GM18868 (cell line): ENCODE results near the gene SRGAP1.
"Not testable (repeated sequence)": the region's sequence is repeated elsewhere in the genome, so short reads cannot be mapped to it uniquely, and the experiment has no call there.

Experiments
- ATAC-seq: cut with Tn5 transposase; IDR thresholded peaks from one replicate; pipeline ENCODE4 v1.9.1; 2021; ENCODE audit warnings: mild to moderate bottlenecking, moderate library complexity; ENCODE audit not compliant: unreplicated experiment

Gene SRGAP1

DNA sequence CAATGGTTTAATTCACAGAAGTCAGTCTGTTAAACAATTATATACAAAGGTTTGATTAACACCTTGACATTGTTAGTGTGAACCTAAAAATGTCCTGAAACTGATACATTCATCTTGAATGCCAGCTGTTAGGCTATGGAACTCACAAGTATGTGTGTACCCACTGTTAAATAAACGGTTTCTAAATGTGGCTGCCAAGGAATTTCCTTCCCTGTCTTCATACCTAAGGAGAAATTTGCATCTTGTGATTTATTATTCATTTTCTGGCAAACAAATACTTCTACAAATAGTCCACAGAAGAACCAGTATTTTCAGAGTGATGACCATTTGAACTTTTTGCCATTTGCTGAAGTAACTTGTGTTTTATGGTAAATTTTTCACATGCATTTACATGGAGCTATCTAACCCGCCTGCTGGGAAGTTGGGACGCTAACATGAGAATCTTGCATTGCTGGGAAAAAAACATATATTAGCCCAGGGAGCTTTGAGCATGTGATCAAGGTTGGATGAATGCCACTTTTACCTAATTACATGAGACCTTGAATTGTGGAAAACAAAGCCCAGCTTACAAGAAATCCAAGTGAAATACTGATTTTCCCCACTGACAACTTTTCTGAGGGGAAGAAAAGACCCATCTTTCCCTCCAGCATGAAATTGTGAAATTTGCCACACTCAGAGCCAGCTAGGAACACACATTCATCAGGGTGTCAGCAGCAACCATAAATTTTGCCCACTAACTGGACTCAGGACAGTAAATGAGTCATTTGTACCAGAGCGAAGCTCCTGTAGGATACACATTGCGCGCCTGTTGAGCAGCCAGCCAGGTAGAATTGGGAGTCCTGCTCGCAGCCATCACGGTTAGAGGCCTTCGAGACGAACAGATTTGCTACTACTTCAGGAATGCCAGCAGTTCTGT, 259.6 kb downstream of the SRGAP1 start:
- ATAC-seq = no peak

GRCh38 chr12:64105026-64105425, 260.5 kb downstream of the SRGAP1 start:
- no peak for ATAC-seq

DNA sequence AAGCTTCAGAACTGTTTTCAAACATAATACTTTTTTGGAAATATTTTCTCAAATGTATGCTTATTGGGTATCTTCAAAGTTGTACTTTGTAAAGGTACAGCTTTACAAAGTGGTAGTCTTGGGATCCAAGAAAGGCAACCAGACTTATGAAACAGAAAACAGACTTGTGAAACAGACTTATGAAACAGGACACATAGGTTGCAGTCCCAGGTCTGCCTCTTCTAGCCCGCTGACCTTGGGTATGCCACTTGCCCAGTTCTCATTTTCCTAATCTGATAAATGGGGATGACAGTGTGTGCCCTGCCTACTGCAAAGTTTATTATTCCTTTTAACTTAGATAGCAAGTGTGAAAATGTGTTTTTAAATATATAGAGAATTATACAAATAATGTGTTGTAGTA, 263.3 kb downstream of the SRGAP1 start:
- ATAC-seq = no peak

- ATAC-seq = no peak
Measured at GRCh38 chr12:64109706-64110105, 265.2 kb downstream of the SRGAP1 start.

- no peak for ATAC-seq
Measured at GRCh38 chr12:64110864-64111263, 266.4 kb downstream of the SRGAP1 start.

DNA sequence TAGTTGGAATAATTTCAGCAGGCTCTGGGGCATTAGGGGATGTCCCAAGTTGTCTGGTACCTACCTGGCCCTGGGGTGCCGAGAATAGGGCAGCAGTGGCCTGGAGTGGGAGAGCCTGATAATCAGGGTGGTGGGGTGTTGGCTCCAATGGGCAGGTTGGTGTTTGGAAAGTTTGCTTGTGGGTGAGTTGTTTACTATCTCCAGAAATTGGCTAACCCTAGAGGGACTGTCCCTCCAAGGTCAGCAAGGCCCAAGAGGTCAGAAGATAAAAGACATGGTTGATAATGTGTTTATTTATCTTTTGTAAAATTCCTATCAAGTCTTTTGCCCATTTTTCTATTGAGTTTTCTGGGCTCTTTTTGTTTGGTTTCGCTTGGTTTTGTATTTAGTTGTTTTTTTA, 272.5 kb downstream of the SRGAP1 start:
- ATAC-seq = no peak

GRCh38 chr12:64120568-64120967, 276.1 kb downstream of the SRGAP1 start:
- ATAC-seq = no peak

DNA sequence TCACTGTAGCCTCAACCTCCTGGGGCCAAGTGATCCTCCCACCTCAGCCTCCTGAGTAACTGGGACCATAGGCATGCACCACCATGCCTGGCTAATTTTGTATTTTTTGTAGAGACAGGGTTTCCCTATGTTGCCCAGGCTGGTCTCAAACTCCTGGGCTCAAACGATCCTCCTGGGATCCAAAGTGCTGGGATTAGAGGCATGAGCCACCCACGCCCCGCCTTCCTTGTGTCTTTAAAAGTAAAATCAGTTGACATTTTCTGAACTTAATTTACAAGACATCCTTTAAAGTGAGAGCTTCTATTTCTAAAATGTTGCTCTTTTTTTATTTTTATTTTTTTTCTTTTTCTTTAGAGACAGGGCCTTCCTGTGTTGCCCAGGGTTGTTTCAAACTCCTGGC, 276.6 kb downstream of the SRGAP1 start:
- not testable (repeated sequence) for ATAC-seq

DNA sequence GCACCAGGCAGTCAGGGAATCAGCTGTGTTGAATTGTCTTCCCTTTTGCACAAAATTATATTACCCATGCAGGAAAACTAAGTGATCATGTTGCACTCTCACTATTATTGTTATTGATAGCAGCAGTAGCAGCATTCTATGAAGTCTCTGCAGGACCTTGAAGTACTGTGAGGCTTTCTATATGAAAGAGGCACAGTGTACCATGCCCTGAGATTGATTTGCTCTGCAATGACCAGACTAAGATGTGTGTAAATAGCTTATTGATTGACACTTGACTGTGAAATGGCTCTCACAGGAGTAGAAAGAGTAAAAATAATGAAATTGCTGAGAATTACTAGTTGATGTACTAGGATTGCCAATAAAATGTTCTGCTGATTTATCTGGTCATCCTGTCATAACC, 277.7 kb downstream of the SRGAP1 start:
- ATAC-seq = no peak

GRCh38 chr12:64122995-64123394, 278.5 kb downstream of the SRGAP1 start:
- no peak for ATAC-seq

- no peak for ATAC-seq
Measured at GRCh38 chr12:64123448-64123847, 278.9 kb downstream of the SRGAP1 start.

DNA sequence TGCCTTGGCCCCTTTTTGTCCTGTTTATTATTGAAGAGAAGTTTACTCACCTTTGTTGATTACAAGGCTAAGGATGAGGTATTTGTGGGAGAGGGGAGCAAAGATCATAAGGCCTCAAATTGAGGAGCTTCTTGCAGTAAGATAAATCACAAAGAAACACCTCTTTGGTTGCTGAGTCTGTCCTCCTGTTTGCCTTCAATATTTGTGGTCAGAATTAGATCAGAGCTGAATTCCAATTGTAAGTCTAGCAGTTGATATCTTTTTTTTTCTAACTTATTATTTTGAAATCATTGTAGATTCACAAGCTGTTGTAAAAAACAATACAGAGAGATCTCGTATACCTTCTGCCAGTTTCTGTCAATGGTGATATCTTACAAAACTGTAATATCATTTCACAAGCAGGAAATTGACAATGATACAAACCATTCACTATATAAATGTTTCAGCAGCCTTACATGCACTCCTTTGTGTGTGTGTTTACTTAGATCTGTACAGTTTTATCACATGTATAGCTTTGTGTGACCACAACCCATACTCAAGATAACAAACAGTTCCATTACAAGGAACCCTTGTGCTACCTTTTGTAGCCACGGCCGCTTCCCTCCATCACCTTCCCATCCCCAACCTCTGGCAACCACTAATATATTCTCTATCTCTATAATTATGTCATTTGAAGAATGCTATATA, 280.2 kb downstream of the SRGAP1 start:
- ATAC-seq = no peak

DNA sequence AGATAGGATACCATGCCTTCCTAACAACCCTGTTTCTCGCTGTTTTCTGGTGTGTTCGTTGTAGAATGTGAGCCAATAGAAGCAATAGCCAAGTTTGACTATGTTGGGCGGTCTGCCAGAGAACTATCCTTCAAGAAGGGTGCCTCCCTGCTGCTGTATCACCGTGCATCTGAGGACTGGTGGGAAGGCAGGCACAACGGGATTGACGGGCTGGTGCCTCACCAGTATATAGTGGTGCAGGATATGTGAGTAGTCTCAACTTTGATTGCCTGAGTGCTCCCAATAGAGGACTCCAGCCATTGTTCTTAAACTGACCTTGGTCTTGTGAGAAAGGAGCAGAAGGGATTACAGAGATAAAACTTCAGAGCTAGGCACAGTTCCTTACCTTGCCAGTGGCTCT, 281.4 kb downstream of the SRGAP1 start:
- ATAC-seq = no peak

DNA sequence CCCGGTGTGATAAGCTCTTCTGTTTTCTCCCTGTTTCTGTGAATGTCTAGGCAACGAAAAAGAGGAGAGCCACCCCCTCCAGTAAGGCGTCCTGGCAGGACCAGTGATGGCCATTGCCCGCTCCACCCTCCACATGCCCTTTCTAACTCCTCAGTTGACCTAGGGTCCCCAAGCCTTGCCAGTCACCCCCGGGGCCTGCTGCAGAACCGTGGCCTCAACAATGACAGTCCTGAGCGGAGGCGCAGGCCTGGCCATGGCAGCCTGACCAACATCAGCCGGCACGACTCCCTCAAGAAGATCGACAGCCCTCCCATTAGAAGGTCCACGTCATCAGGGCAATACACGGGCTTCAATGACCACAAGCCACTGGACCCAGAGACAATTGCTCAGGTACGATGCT, 283.3 kb downstream of the SRGAP1 start:
- ATAC-seq = no peak

DNA sequence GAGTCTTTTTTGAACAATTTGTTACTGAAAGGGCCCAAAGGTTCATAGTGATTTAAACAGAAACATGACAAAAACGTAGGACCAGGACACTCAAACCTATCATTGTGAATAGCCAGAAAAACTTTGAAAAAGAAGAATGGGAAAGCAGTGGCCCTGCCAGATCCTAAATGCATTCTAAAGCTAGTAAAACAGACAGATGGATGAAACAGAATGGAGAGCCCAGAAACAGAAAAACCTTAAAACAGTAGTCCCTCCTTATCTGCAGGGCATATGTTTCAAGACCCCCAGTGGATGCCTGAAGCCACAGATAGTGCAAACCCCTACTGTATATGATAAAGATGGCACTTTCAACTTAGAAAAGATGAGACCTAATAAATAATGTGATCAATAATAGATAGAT, 283.9 kb downstream of the SRGAP1 start:
- ATAC-seq = no peak

- not testable (repeated sequence) for ATAC-seq
Measured at GRCh38 chr12:64130476-64130875, 286.0 kb downstream of the SRGAP1 start.

DNA sequence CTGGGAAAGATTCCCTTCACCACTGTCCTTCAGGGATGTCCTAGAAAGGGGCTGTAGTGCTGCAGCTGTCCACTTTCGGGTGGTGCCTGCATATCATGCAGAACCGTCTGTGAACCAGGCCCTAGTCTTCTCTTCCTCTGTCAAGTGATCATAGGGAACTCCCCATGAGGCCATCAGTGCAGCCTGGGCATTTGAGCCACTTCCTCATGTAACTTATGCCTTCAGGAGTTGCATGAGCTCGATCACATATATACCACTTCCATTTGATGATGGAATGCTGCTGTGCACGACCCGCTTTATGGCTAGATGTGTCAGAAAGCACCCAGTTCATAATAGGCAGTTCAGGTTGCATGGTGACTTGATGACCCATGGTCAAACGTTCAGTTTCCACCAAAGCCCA, 287.0 kb downstream of the SRGAP1 start:
- ATAC-seq = not testable (repeated sequence)

DNA sequence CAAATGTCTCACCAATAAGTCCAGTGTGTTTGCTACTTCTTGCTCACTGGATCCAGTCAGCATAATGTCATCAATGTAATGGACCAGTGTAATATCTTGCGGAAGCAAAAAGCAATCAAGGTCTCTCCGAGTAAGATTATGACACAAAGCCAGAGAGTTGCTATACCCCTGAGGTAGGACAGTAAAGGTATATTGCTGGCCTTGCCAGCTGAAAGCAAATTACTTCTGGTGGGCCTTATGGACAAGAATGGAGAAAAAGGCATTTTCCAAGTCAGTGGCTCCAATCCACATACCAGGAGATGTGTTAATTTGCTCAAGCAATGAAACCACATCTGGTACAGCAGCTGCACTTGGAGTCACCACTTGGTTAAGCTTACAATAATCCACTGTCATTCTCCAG, 288.2 kb downstream of the SRGAP1 start:
- ATAC-seq = not testable (repeated sequence)

DNA sequence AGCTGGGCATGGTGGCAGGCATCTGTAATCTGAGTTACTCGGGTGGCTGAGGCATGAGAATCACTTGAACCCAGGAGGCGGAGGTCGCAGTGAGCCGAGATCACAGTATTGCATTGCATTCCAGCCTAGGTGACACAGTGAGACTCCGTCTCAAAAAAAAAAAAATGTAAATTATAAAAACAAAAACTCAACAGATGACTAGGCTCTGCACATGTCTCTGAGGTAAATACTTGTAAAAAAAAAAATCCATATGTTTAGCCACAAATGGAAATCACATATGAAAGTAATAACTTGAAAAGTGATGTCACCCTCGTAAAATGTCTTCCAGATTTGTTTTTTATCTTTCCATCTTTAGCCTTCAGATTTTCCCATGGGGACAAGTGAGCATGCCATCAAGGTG, 292.6 kb downstream of the SRGAP1 start:
- no peak for ATAC-seq

GRCh38 chr12:64139021-64139420, 294.5 kb downstream of the SRGAP1 start:
- no peak for ATAC-seq

DNA sequence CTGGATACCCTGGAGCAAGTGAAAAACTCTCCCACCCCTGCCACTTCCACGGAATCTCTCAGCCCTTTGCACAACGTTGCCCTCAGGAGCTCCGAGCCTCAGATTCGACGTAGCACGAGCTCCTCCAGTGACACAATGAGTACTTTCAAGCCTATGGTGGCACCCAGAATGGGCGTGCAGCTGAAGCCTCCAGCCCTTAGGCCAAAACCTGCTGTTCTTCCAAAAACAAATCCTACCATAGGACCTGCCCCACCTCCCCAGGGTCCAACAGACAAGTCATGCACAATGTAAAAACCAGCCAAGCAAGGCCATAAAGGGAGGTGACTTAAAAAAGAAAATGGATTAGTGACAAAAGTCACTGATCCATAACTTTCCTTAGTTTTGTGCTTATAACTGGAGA, 297.9 kb downstream of the SRGAP1 start:
- no peak for ATAC-seq

GRCh38 chr12:64142784-64143183, 298.3 kb downstream of the SRGAP1 start:
- no peak for ATAC-seq
